Measurements from ENCODE around the gene ZBTB11. TPM values are rescaled to one million over a fixed set of nuclear protein-coding genes. Genes with fewer than 3 reads are reported as not detected.

ZBTB11 gene
- total and polyA plus RNA-seq, 2 donors (not counting 3 experiments of a cell fraction or from before 2014, with no cell fraction given): 4.2 to 15.8 TPM

GRCh38 chr3:101623656-101624055, 53.3 kb downstream of the ZBTB11 start:
- ChIA-PET POLR2A (no interaction called here), CTCF (interaction anchor here (0.8 kb wide), 1 partner anchor 8 kb away, joined by 3 read pairs; no protein-coding TSS in a partner anchor)
- Histone ChIP-seq H4K20me1 (replicated peaks; ENCODE audit: control insufficient read depth, extremely low read depth, insufficient read depth, low read length) (no peaks in the 10 kb centered on the region), H3K9me3 (replicated peaks; ENCODE audit: control insufficient read depth, insufficient read depth, low read length) (no peaks in the 10 kb centered on the region), H3K27ac (ENCODE audit: insufficient read depth, low read depth, low read length) (no peak overlapping the region), H3K9ac (replicated peaks; ENCODE audit: extremely low read depth, insufficient read depth, low read length) (no peak overlapping the region), H3K27me3 (ENCODE audit: control insufficient read depth in 2 of 2, insufficient read depth in 2 of 2, low read length in 2 of 2) (no peaks in the 10 kb centered on the region), H3K4me1 (ENCODE audit: control insufficient read depth, extremely low read depth, insufficient read depth, low read length) (no peaks in the 10 kb centered on the region), H3K4me3 (replicated peaks in 1 of 3; ENCODE audit: insufficient read depth in 1 of 3, low read depth in 1 of 3, low read length in 3 of 3) (no peak overlapping the region), H3K36me3 (ENCODE audit: control insufficient read depth in 2 of 2, extremely low read depth in 1 of 2, insufficient read depth in 2 of 2, low read length in 2 of 2) (no peaks in the 10 kb centered on the region), H3K4me2 (ENCODE audit: insufficient read depth, low read length) (no peak overlapping the region), H2AFZ (ENCODE audit: low read depth, low read length) (no peak overlapping the region), H3K9me1 (replicated peaks; ENCODE audit: control insufficient read depth, extremely low read depth, insufficient read depth, low read length) (no peaks in the 10 kb centered on the region), H3K79me2 (ENCODE audit: control insufficient read depth, insufficient read depth, low read length) (no peaks in the 10 kb centered on the region)
- dilution Hi-C loops (cut with MboI; ENCODE audit: extremely low pct_ligation_motif_present, low sequenced_read_pairs): no loop called here
- no peak for DNase-seq (ENCODE audit: low read depth, low spot score)
- intact Hi-C loops (cut with micrococcal nuclease): no loop called here
- TF ChIP-seq MYC (IDR thresholded peaks at IDR 0.05; ENCODE audit: low read depth, low read length) (no peak), EZH2 (IDR thresholded peaks at IDR 0.05; ENCODE audit: borderline replicate concordance, low read depth, low read length, severe bottlenecking) (no peak), CTCF (IDR thresholded peaks at IDR 0.05; ENCODE audit: extremely low read depth in 1 of 2, insufficient read depth in 1 of 2, low read depth in 1 of 2, low read length in 2 of 2) (no peak), POLR2A (IDR thresholded peaks at IDR 0.05; ENCODE audit: low read depth, low read length) (no peak), FOS (IDR thresholded peaks at IDR 0.05; ENCODE audit: borderline replicate concordance, insufficient read depth, low read length) (no peak), JUN (IDR thresholded peaks at IDR 0.05; ENCODE audit: borderline replicate concordance, insufficient read depth, insufficient read length, low read depth) (no peak), MAX (IDR thresholded peaks at IDR 0.05; ENCODE audit: insufficient read depth, insufficient read length) (no peak), GATA2 (IDR thresholded peaks at IDR 0.05; ENCODE audit: insufficient read depth, insufficient read length, low read depth, low read length) (no peak), POLR2AphosphoS5 (IDR thresholded peaks at IDR 0.05; ENCODE audit: insufficient read depth, low read depth, low read length) (no peak)
- FAIRE-seq: no peak
- no TSS peak for BruUV-seq (replicated peaks)

Measured in endothelial cell of umbilical vein (primary cell).